ENCODE data around the gene MGLL.

The MGLL gene

GRCh38 chr3:127788451-127788909 is 33.8 kb downstream of the MGLL start:
- no peak for TF ChIP-seq CTCF (IDR thresholded peaks at IDR 0.05; ENCODE audit: insufficient read depth, low read depth, low read length, missing control alignments)
- no peak for DNase-seq (ENCODE audit: low read depth)
- H3K4me3 ChIP-seq (ENCODE audit: low read depth, low read length), result no peak overlapping the region

GRCh38 chr3:127787571-127788365 is 34.5 kb downstream of the MGLL start:
- no peak for DNase-seq (ENCODE audit: low read depth)

GRCh38 chr3:127787071-127787490 is 35.2 kb downstream of the MGLL start:
- TF ChIP-seq CTCF (IDR thresholded peaks at IDR 0.05; ENCODE audit: insufficient read depth, low read depth, low read length, missing control alignments), result no peak
- H3K4me3 ChIP-seq (ENCODE audit: low read depth, low read length), result no peak overlapping the region
- no peak for DNase-seq (ENCODE audit: low read depth)

More at GRCh38 chr3:127787571-127788365, 34.5 kb downstream of the MGLL start:
- no peak for TF ChIP-seq CTCF (IDR thresholded peaks at IDR 0.05; ENCODE audit: insufficient read depth, low read depth, low read length, missing control alignments)
- H3K4me3 ChIP-seq (ENCODE audit: low read depth, low read length), result no peak overlapping the region

- TF ChIP-seq CTCF (IDR thresholded peaks at IDR 0.05; ENCODE audit: insufficient read depth, low read depth, low read length, missing control alignments), result no peak
- DNase-seq (ENCODE audit: low read depth), result no peak
Measured at GRCh38 chr3:127786353-127787070, 35.8 kb downstream of the MGLL start.

GRCh38 chr3:127785711-127786265 is 36.5 kb downstream of the MGLL start:
- TF ChIP-seq CTCF (IDR thresholded peaks at IDR 0.05; ENCODE audit: insufficient read depth, low read depth, low read length, missing control alignments), result no peak
- no peak for DNase-seq (ENCODE audit: low read depth)
- no peak overlapping the region for H3K4me3 ChIP-seq (ENCODE audit: low read depth, low read length)

More at GRCh38 chr3:127786353-127787070, 35.8 kb downstream of the MGLL start:
- H3K4me3 ChIP-seq (ENCODE audit: low read depth, low read length), result no peak overlapping the region

GRCh38 chr3:127784865-127785710 is 37.2 kb downstream of the MGLL start:
- no peak for TF ChIP-seq CTCF (IDR thresholded peaks at IDR 0.05; ENCODE audit: insufficient read depth, low read depth, low read length, missing control alignments)
- H3K4me3 ChIP-seq (ENCODE audit: low read depth, low read length), result no peak overlapping the region
- no peak for DNase-seq (ENCODE audit: low read depth)
